SK-N-MC (cell line): ENCODE results near the gene MTMR2.

Source experiments
- EZH2 ChIP-seq: fragments of 200-600 bp; sonication (generic); IDR thresholded peaks from one replicate; pipeline ENCODE4 v1.6.1; 2017; ENCODE audit warnings: antibody characterized with exemption
- POLR2AphosphoS5 ChIP-seq: IDR thresholded peaks from 2 replicates; pipeline ENCODE4 v1.6.1; 2012; ENCODE audit warnings: mild to moderate bottlenecking, low read depth, low read length, borderline replicate concordance

GRCh38 chr11:95913830-95914615, 9.9 kb downstream of the MTMR2 start:
- TF ChIP-seq EZH2 (no peak), POLR2AphosphoS5 (no peak)
